HCT116 (cell line): ENCODE data around the gene ARFGAP1. TPM values are rescaled to one million over a fixed set of nuclear protein-coding genes. Genes with fewer than 3 reads are reported as not detected.

Experiments used
- ATAC-seq: fragments of 200-7000 bp; cut with Tn5 transposase; 2 replicates; pipeline ENCODE4 v1.9.1; 2020; ENCODE audit warnings: mild to moderate bottlenecking, moderate library complexity
- BruUV-seq: library from RNA; stranded (reverse); fragments of 400-500 nt; replicated peaks from 2 replicates; lab custom pipeline; 2021; lab: Mats Ljungman, UMichigan
- CTCF ChIA-PET: fragments of 300-600 bp; sonication (Branson Sonifier 250); formaldehyde crosslinking; loops from one replicate; lab custom pipeline; 2021; ENCODE audit warnings: antibody characterized with exemption; lab: Charles Lee
- POLR2A ChIA-PET: fragments of 300-600, 350-600 bp; sonication (Branson Sonifier 250); formaldehyde crosslinking; loops from one replicate; lab custom pipeline; 2021; ENCODE audit warnings: antibody characterized with exemption; lab: Charles Lee
- RAD21 ChIA-PET, 2 experiments: fragments of 300-600 bp; sonication (Branson Sonifier 250); formaldehyde crosslinking; loops; one replicate each; lab custom pipeline; 2023; ENCODE audit warnings: low total read pairs in 2 of 2; ENCODE audit not compliant: uncharacterized antibody in 2 of 2, unreplicated experiment in 2 of 2, low non-redundant PET in 1 of 2; lab: Charles Lee
- DNase-seq: peaks from one replicate; pipeline ENCODE4 v3.0.0-alpha.2; 2010; ENCODE audit warnings: low read depth, low spot score
- H2AFZ ChIP-seq: fragments of 200-600 bp; shearing (Covaris generic), sonication (generic); 2 replicates; pipeline ENCODE4 v1.6.1; 2017; ENCODE audit warnings: low read depth, mixed run types, mixed read lengths, antibody characterized with exemption, low read length; ENCODE audit not compliant: poor library complexity, severe bottlenecking
- H3K27ac ChIP-seq: 2 replicates; pipeline ENCODE4 v1.5.1; 2012; ENCODE audit warnings: low read depth, low read length
- H3K27me3 ChIP-seq: fragments of 200-600 bp; sonication (generic); 2 replicates; pipeline ENCODE4 v1.6.1; 2016; ENCODE audit warnings: mixed run types, low read length, mixed read lengths; ENCODE audit not compliant: insufficient read depth
- H3K36me3 ChIP-seq, 2 experiments: fragments of 200-500 bp in 1 of 2; fragments of 200-600 bp in 1 of 2; sonication (Bioruptor generic) in 1 of 2; sonication (generic) in 1 of 2; 2 replicates each; pipeline versions ENCODE4 v1.5.1 to v1.6.1; 2014 to 2016; ENCODE audit warnings: low read length in 2 of 2, inconsistent platforms in 1 of 2, mixed read lengths in 1 of 2, mixed run types in 1 of 2; ENCODE audit not compliant: insufficient read depth in 2 of 2, control insufficient read depth in 1 of 2
- H3K4me1 ChIP-seq, 2 experiments: fragments of 200-600 bp in 1 of 2; sonication (generic) in 1 of 2; 2 replicates each; pipeline versions ENCODE4 v1.5.1 to v1.6.1; 2012 to 2017; ENCODE audit warnings: low read length in 2 of 2, inconsistent platforms in 1 of 2, mild to moderate bottlenecking in 1 of 2, mixed read lengths in 1 of 2, mixed run types in 1 of 2, moderate library complexity in 1 of 2; ENCODE audit not compliant: insufficient read depth in 2 of 2, control insufficient read depth in 1 of 2
- H3K4me2 ChIP-seq: fragments of 200-600 bp; sonication (generic); 2 replicates; pipeline ENCODE4 v1.6.1; 2017; ENCODE audit warnings: mixed run types, low read length, mixed read lengths
- H3K4me3 ChIP-seq, 2 experiments: fragments of 200-600 bp in 1 of 2; sonication (generic) in 1 of 2; replicated peaks in 1 of 2; 2 replicates each; pipeline ENCODE4 v1.5.1; 2011 to 2016; ENCODE audit warnings: low read length in 2 of 2, control low read depth in 1 of 2, low read depth in 1 of 2, mild to moderate bottlenecking in 1 of 2, mixed read lengths in 1 of 2, mixed run types in 1 of 2
- H3K79me2 ChIP-seq: fragments of 200-600 bp; sonication (generic); 2 replicates; pipeline ENCODE4 v1.6.1; 2017; ENCODE audit warnings: mild to moderate bottlenecking, mixed run types, low read length, moderate library complexity, mixed read lengths; ENCODE audit not compliant: insufficient read depth
- H3K9ac ChIP-seq: fragments of 200-600 bp; sonication (generic); 2 replicates; pipeline ENCODE4 v1.6.1; 2016; ENCODE audit warnings: low read length, mixed read lengths
- H3K9me2 ChIP-seq: fragments of 200-600 bp; sonication (generic), shearing (Covaris generic); 2 replicates; pipeline ENCODE4 v1.6.1; 2017; ENCODE audit warnings: mixed run types, mild to moderate bottlenecking, moderate library complexity; ENCODE audit not compliant: insufficient read depth
- H3K9me3 ChIP-seq, 2 experiments: fragments of 200-500 bp in 1 of 2; fragments of 200-600 bp in 1 of 2; sonication (Bioruptor generic) in 1 of 2; sonication (generic) in 1 of 2; 2 replicates each; pipeline ENCODE4 v1.6.1; 2014 to 2017; ENCODE audit warnings: low read length in 2 of 2, mixed read lengths in 2 of 2, inconsistent platforms in 1 of 2, low read depth in 1 of 2, mild to moderate bottlenecking in 1 of 2, mixed run types in 1 of 2, moderate library complexity in 1 of 2; ENCODE audit not compliant: control insufficient read depth in 1 of 2, insufficient read depth in 1 of 2
- H4K20me1 ChIP-seq: fragments of 200-600 bp; sonication (generic), shearing (Covaris generic); 2 replicates; pipeline ENCODE4 v1.6.1; 2017; ENCODE audit warnings: mixed run types, mild to moderate bottlenecking, moderate library complexity; ENCODE audit not compliant: insufficient read depth
- ATF3 ChIP-seq: IDR thresholded peaks from 2 replicates; pipeline ENCODE4 v1.6.1; 2012
- CBX3 ChIP-seq: IDR thresholded peaks from 2 replicates; pipeline ENCODE4 v1.6.1; 2012; ENCODE audit warnings: low read depth
- CEBPB ChIP-seq: IDR thresholded peaks from 2 replicates; pipeline ENCODE4 v1.6.1; 2012; ENCODE audit warnings: low read depth
- ELF1 ChIP-seq: IDR thresholded peaks from 2 replicates; pipeline ENCODE4 v1.6.1; 2012; ENCODE audit warnings: low read depth, borderline replicate concordance
- EZH2 ChIP-seq: fragments of 200-600 bp; sonication (generic); IDR thresholded peaks from 2 replicates; pipeline ENCODE4 v1.6.1; 2017; ENCODE audit warnings: antibody characterized with exemption, mixed run types
- FOSL1 ChIP-seq: IDR thresholded peaks from 2 replicates; pipeline ENCODE4 v1.6.1; 2012; ENCODE audit warnings: low read depth
- POLR2A ChIP-seq: IDR thresholded peaks from 2 replicates; pipeline ENCODE4 v1.7.0; 2011; ENCODE audit warnings: borderline replicate concordance; ENCODE audit not compliant: insufficient read depth, insufficient read length; ENCODE audit errors: extremely low read depth
- RAD21 ChIP-seq: IDR thresholded peaks from 2 replicates; pipeline ENCODE4 v1.6.1; 2012; ENCODE audit warnings: low read depth, mild to moderate bottlenecking
- REST ChIP-seq: IDR thresholded peaks from 2 replicates; pipeline ENCODE4 v1.6.1; 2012; ENCODE audit warnings: low read depth
- SP1 ChIP-seq: IDR thresholded peaks from 2 replicates; pipeline ENCODE4 v1.6.1; 2012; ENCODE audit warnings: low read depth
- SRF ChIP-seq: IDR thresholded peaks from 2 replicates; pipeline ENCODE4 v1.6.1; 2012; ENCODE audit warnings: low read depth
- TCF7L2 ChIP-seq: IDR thresholded peaks from 2 replicates; pipeline ENCODE4 v1.7.0; 2011; ENCODE audit warnings: borderline replicate concordance, inconsistent platforms; ENCODE audit not compliant: insufficient read depth, insufficient read length; ENCODE audit errors: extremely low read depth
- YY1 ChIP-seq: IDR thresholded peaks from 2 replicates; pipeline ENCODE4 v1.6.1; 2011; ENCODE audit warnings: low read length, low read depth, moderate library complexity, mild to moderate bottlenecking; ENCODE audit not compliant: insufficient replicate concordance; ENCODE audit errors: extremely low read depth
- ZBTB33 ChIP-seq: IDR thresholded peaks from 2 replicates; pipeline ENCODE4 v1.6.1; 2011; ENCODE audit warnings: mild to moderate bottlenecking, low read length, moderate library complexity; ENCODE audit not compliant: insufficient replicate concordance; ENCODE audit errors: extremely low read depth
- ZFX ChIP-seq: fragments of 450-650 bp; IDR thresholded peaks from 2 replicates; pipeline ENCODE4 v1.6.1; 2017
- ZNF274 ChIP-seq: fragments of 200-500 bp; sonication (Bioruptor generic); IDR thresholded peaks from 2 replicates; pipeline ENCODE4 v1.6.1; 2014; ENCODE audit warnings: mild to moderate bottlenecking, low read depth, low read length, inconsistent platforms
- intact Hi-C: fragments of 100-400 bp; cut with micrococcal nuclease; formaldehyde crosslinking; loops from 2 replicates; pipeline ENCODE4 v1.10.0; 2022
- total RNA-seq: library from RNA; stranded (reverse); gene quantifications from one replicate; pipeline ENCODE4 v1.2.1, GENCODE V29; 2021; ENCODE audit not compliant: unreplicated experiment
- TF ChIP-seq, protein P1 (sequence below), 3 experiments: fragments of 200-600 bp in 1 of 3; sonication (generic) in 1 of 3; IDR thresholded peaks in 2 of 3; conservative IDR thresholded peaks in 1 of 3; 2 replicates each; pipeline ENCODE4 v1.5.1; 2012 to 2017; ENCODE audit warnings: low read depth in 2 of 3, low read length in 2 of 3, antibody characterized with exemption in 1 of 3, borderline replicate concordance in 1 of 3, control low read depth in 1 of 3, mild to moderate bottlenecking in 1 of 3, mixed read lengths in 1 of 3, mixed run types in 1 of 3, moderate library complexity in 1 of 3; ENCODE audit not compliant: insufficient read depth in 1 of 3
- TF ChIP-seq, protein P2 (sequence below): IDR thresholded peaks from 2 replicates; pipeline ENCODE4 v1.6.1; 2012

The ARFGAP1 gene
- total RNA-seq, 1 experiment from 2014 or later = 94.4 TPM

- H4K20me1 ChIP-seq = no peaks in the 10 kb centered on the region
- no TSS peak for BruUV-seq
- H2AFZ ChIP-seq = no peak overlapping the region
- TF ChIP-seq CEBPB (no peak), REST (no peak), RAD21 (no peak), CBX3 (no peak), ZFX (no peak), YY1 (no peak), TCF7L2 (no peak), POLR2A (no peak), ELF1 (no peak), ZBTB33 (no peak), SP1 (no peak), SRF (no peak), FOSL1 (no peak), EZH2 (no peak), ATF3 (no peak), ZNF274 (no peak)
- TF ChIP-seq, protein P1, sequence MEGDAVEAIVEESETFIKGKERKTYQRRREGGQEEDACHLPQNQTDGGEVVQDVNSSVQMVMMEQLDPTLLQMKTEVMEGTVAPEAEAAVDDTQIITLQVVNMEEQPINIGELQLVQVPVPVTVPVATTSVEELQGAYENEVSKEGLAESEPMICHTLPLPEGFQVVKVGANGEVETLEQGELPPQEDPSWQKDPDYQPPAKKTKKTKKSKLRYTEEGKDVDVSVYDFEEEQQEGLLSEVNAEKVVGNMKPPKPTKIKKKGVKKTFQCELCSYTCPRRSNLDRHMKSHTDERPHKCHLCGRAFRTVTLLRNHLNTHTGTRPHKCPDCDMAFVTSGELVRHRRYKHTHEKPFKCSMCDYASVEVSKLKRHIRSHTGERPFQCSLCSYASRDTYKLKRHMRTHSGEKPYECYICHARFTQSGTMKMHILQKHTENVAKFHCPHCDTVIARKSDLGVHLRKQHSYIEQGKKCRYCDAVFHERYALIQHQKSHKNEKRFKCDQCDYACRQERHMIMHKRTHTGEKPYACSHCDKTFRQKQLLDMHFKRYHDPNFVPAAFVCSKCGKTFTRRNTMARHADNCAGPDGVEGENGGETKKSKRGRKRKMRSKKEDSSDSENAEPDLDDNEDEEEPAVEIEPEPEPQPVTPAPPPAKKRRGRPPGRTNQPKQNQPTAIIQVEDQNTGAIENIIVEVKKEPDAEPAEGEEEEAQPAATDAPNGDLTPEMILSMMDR (IDR thresholded peaks at IDR 0.05 in 2 of 3, conservative IDR thresholded peaks at IDR 0.05 in 1 of 3; ENCODE audit: borderline replicate concordance in 1 of 3, insufficient read depth in 1 of 3, low read depth in 2 of 3, low read length in 2 of 3) = no peak
- TF ChIP-seq, protein P2, sequence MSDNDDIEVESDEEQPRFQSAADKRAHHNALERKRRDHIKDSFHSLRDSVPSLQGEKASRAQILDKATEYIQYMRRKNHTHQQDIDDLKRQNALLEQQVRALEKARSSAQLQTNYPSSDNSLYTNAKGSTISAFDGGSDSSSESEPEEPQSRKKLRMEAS = no peak
- TF ChIP-seq, all 23 proteins: peak for 0
- RAD21 ChIA-PET = no interaction called here
- no peaks in the 10 kb centered on the region for H3K79me2 ChIP-seq
- no peak overlapping the region for H3K4me2 ChIP-seq
- H3K4me1 ChIP-seq = peaks cover 0 to 5% of the 10 kb centered on the region in 2 experiments; a peak in 1 of 4 replicates
- intact Hi-C loops = no loop called here
- no peaks in the 10 kb centered on the region for H3K36me3 ChIP-seq
- no peaks in the 10 kb centered on the region for H3K27me3 ChIP-seq
- H3K9me3 ChIP-seq = no peaks in the 10 kb centered on the region
- CTCF ChIA-PET = no interaction called here
- POLR2A ChIA-PET = no interaction called here
- ATAC-seq (no peak), DNase-seq (no peak)
- no peak overlapping the region for H3K9ac ChIP-seq
- no peak overlapping the region for H3K27ac ChIP-seq
- no peaks in the 10 kb centered on the region for H3K9me2 ChIP-seq
- no peak overlapping the region for H3K4me3 ChIP-seq
Observed at GRCh38 chr20:63241272-63241671, 31.3 kb upstream of the ARFGAP1 start.
